Measurements from ENCODE around the gene NTPCR.
A peak's percentile ranks its signal among the peaks of the same experiment; 100 is the strongest.

NTPCR gene

DNA sequence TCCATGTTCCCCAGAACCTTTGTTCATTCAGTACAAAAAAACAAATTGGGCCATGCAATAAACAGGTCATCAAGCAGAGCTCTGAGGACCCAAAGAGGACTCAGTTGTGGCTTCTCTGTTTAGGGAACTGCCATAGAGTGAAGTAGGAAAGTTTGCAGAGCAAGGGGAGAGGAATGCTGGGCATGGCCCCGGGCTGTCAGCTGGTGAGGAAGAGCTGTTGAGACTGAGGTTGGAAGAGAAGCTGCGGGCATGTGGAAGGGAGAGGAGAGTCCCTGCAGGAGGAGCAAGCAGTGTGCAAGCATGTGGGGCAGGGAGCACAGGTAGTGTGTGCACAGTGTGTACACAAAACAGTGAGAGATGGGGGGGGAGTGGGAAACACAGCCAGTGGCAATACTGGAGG is 71.8 kb downstream of the NTPCR start:
- Histone ChIP-seq H3K18ac (ENCODE audit: low read length) (no peak overlapping the region), H3K4me2 (ENCODE audit: low read length) (no peak overlapping the region), H3K27ac (ENCODE audit: low read depth, low read length) (no peak overlapping the region), H2BK15ac (replicated peaks; ENCODE audit: low read depth) (no peak overlapping the region), H2AK5ac (ENCODE audit: low read length) (no peak overlapping the region), H3K36me3 (ENCODE audit: control insufficient read depth, insufficient read depth, low read length) (no peaks in the 10 kb centered on the region), H2BK120ac (ENCODE audit: low read depth, low read length) (no peak overlapping the region), H3K9ac (ENCODE audit: low read length) (no peak overlapping the region), H3K23ac (ENCODE audit: low read length) (no peak overlapping the region), H3K4ac (ENCODE audit: low read depth, low read length) (no peak overlapping the region), H4K5ac (ENCODE audit: low read length) (no peak overlapping the region), H2BK5ac (ENCODE audit: low read length) (no peak overlapping the region), H3K79me1 (ENCODE audit: low read length) (no peaks in the 10 kb centered on the region), H3K79me2 (ENCODE audit: control insufficient read depth, insufficient read depth, low read length) (no peaks in the 10 kb centered on the region), H4K8ac (ENCODE audit: low read depth, low read length) (no peak overlapping the region), H3K27me3 (ENCODE audit: insufficient read depth, low read length, poor library complexity) (no peaks in the 10 kb centered on the region), H3K56ac (ENCODE audit: low read length) (no peak overlapping the region), H3K4me3 (ENCODE audit: low read length) (no peak overlapping the region), H3K4me1 (ENCODE audit: control insufficient read depth, low read depth, low read length) (peaks cover 13% of the 10 kb centered on the region)
- no peak for DNase-seq
- no CpG with 5 or more reads among the region's 2 CpGs for WGBS (ENCODE audit: extremely low coverage, insufficient coverage, low lambda C conversion rate)

DNA sequence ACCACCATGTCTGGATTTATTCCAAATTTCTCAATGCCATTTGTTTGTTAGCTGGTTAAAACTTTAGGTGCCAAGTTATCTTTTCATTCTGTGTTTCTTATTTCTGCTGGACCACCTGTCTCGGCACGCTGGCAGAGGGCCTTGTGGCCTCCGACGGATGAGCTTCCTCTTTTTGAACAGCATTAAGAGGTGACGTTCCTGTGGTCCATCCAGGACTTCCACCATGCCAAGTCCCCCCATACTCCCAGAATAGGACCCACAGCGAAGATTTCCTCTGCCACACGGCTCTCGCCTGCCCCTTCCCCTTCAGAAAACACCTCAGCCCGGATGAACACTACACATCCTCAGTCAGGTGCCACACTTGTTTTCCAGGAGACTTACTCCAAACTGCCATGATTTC is 73.8 kb downstream of the NTPCR start:
- H2BK120ac ChIP-seq (ENCODE audit: low read depth, low read length): no peak overlapping the region
- WGBS (ENCODE audit: extremely low coverage, insufficient coverage, low lambda C conversion rate): no CpG with 5 or more reads among the region's 9 CpGs
- no peak overlapping the region for H3K4me2 ChIP-seq (ENCODE audit: low read length)
- no peak overlapping the region for H3K56ac ChIP-seq (ENCODE audit: low read length)
- H3K18ac ChIP-seq (ENCODE audit: low read length): no peak overlapping the region
- no peaks in the 10 kb centered on the region for H3K79me2 ChIP-seq (ENCODE audit: control insufficient read depth, insufficient read depth, low read length)
- H3K27me3 ChIP-seq (ENCODE audit: insufficient read depth, low read length, poor library complexity): no peaks in the 10 kb centered on the region
- H4K5ac ChIP-seq (ENCODE audit: low read length): no peak overlapping the region
- no peak overlapping the region for H2BK5ac ChIP-seq (ENCODE audit: low read length)
- H3K27ac ChIP-seq (ENCODE audit: low read depth, low read length): no peak overlapping the region
- no peak for DNase-seq
- peaks cover 13% of the 10 kb centered on the region for H3K4me1 ChIP-seq (ENCODE audit: control insufficient read depth, low read depth, low read length)
- H3K4me3 ChIP-seq (ENCODE audit: low read length): no peak overlapping the region
- H2BK15ac ChIP-seq (replicated peaks; ENCODE audit: low read depth): no peak overlapping the region
- H3K23ac ChIP-seq (ENCODE audit: low read length): no peak overlapping the region
- no peak overlapping the region for H2AK5ac ChIP-seq (ENCODE audit: low read length)
- H3K36me3 ChIP-seq (ENCODE audit: control insufficient read depth, insufficient read depth, low read length): no peaks in the 10 kb centered on the region
- no peaks in the 10 kb centered on the region for H3K79me1 ChIP-seq (ENCODE audit: low read length)
- no peak overlapping the region for H3K9ac ChIP-seq (ENCODE audit: low read length)
- H4K8ac ChIP-seq (ENCODE audit: low read depth, low read length): no peak overlapping the region
- no peak overlapping the region for H3K4ac ChIP-seq (ENCODE audit: low read depth, low read length)

GRCh38 chr1:233025157-233025556 is 74.7 kb downstream of the NTPCR start:
- Histone ChIP-seq H3K4me3 (ENCODE audit: low read length) (no peak overlapping the region), H3K36me3 (ENCODE audit: control insufficient read depth, insufficient read depth, low read length) (no peaks in the 10 kb centered on the region), H3K18ac (ENCODE audit: low read length) (no peak overlapping the region), H3K4me1 (ENCODE audit: control insufficient read depth, low read depth, low read length) (peaks cover 8% of the 10 kb centered on the region), H3K79me2 (ENCODE audit: control insufficient read depth, insufficient read depth, low read length) (no peaks in the 10 kb centered on the region), H3K79me1 (ENCODE audit: low read length) (no peaks in the 10 kb centered on the region), H2BK15ac (replicated peaks; ENCODE audit: low read depth) (no peak overlapping the region), H3K9ac (ENCODE audit: low read length) (no peak overlapping the region), H2AK5ac (ENCODE audit: low read length) (no peak overlapping the region), H3K4me2 (ENCODE audit: low read length) (no peak overlapping the region), H2BK120ac (ENCODE audit: low read depth, low read length) (no peak overlapping the region), H3K23ac (ENCODE audit: low read length) (no peak overlapping the region), H3K27ac (ENCODE audit: low read depth, low read length) (no peak overlapping the region), H3K4ac (ENCODE audit: low read depth, low read length) (no peak overlapping the region), H4K8ac (ENCODE audit: low read depth, low read length) (no peak overlapping the region), H4K5ac (ENCODE audit: low read length) (no peak overlapping the region), H3K27me3 (ENCODE audit: insufficient read depth, low read length, poor library complexity) (no peaks in the 10 kb centered on the region), H3K56ac (ENCODE audit: low read length) (no peak overlapping the region), H2BK5ac (ENCODE audit: low read length) (no peak overlapping the region)
- DNase-seq: peak; percentile 90
- WGBS (ENCODE audit: extremely low coverage, insufficient coverage, low lambda C conversion rate): no CpG with 5 or more reads among the region's 12 CpGs

DNA sequence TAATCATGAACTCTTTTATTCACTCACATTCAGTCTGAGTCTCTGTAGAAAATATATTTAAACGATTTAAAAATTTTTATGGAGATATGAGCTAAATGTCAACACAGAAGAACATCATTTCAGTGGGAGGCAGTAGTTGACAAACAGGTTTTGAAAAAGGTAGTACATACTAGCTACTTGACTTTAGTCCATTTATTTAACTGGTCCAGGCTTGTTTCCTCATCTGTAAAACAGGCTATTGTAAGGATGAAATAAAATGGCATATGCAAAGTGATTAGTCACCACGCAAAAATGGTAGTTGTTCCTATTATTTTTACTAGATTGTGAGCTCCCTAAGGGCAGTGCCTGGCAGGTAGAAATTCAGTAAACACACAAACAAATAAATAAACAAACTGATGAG is 75.2 kb downstream of the NTPCR start:
- H4K8ac ChIP-seq (ENCODE audit: low read depth, low read length): no peak overlapping the region
- H2BK15ac ChIP-seq (replicated peaks; ENCODE audit: low read depth): no peak overlapping the region
- peaks cover 6% of the 10 kb centered on the region for H3K4me1 ChIP-seq (ENCODE audit: control insufficient read depth, low read depth, low read length)
- no peaks in the 10 kb centered on the region for H3K27me3 ChIP-seq (ENCODE audit: insufficient read depth, low read length, poor library complexity)
- no peaks in the 10 kb centered on the region for H3K36me3 ChIP-seq (ENCODE audit: control insufficient read depth, insufficient read depth, low read length)
- H2BK120ac ChIP-seq (ENCODE audit: low read depth, low read length): no peak overlapping the region
- H3K18ac ChIP-seq (ENCODE audit: low read length): no peak overlapping the region
- no peak overlapping the region for H3K4ac ChIP-seq (ENCODE audit: low read depth, low read length)
- H2AK5ac ChIP-seq (ENCODE audit: low read length): no peak overlapping the region
- no CpG with 5 or more reads among the region's 2 CpGs for WGBS (ENCODE audit: extremely low coverage, insufficient coverage, low lambda C conversion rate)
- no peaks in the 10 kb centered on the region for H3K79me2 ChIP-seq (ENCODE audit: control insufficient read depth, insufficient read depth, low read length)
- no peak overlapping the region for H4K5ac ChIP-seq (ENCODE audit: low read length)
- DNase-seq: peak; percentile 50
- no peaks in the 10 kb centered on the region for H3K79me1 ChIP-seq (ENCODE audit: low read length)
- H2BK5ac ChIP-seq (ENCODE audit: low read length): no peak overlapping the region
- H3K56ac ChIP-seq (ENCODE audit: low read length): no peak overlapping the region
- H3K9ac ChIP-seq (ENCODE audit: low read length): no peak overlapping the region
- no peak overlapping the region for H3K23ac ChIP-seq (ENCODE audit: low read length)
- no peak overlapping the region for H3K4me2 ChIP-seq (ENCODE audit: low read length)
- no peak overlapping the region for H3K27ac ChIP-seq (ENCODE audit: low read depth, low read length)
- no peak overlapping the region for H3K4me3 ChIP-seq (ENCODE audit: low read length)

DNA sequence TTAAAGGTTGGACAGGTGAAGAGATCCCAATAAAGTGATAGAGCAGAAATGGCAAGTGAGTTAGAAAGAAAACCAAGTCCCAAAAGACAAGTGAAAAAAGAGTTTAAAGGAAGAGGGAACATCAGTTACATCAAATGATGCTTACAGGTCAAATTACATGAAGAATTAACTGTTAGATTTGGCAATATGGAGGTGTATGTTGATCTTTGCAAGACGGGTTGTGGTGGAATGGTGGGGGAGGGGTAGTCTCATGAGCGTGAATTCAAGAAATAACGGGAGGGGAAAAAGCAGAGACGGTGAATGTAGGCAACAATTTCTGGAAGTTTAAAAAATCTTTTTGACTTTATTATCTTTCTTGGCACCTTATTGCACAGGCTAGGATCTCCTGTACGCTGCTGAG is 76.6 kb downstream of the NTPCR start:
- Histone ChIP-seq H3K79me2 (ENCODE audit: control insufficient read depth, insufficient read depth, low read length) (no peaks in the 10 kb centered on the region), H3K4me3 (ENCODE audit: low read length) (no peak overlapping the region), H3K27ac (ENCODE audit: low read depth, low read length) (no peak overlapping the region), H3K23ac (ENCODE audit: low read length) (no peak overlapping the region), H3K36me3 (ENCODE audit: control insufficient read depth, insufficient read depth, low read length) (no peaks in the 10 kb centered on the region), H3K18ac (ENCODE audit: low read length) (no peak overlapping the region), H2BK15ac (replicated peaks; ENCODE audit: low read depth) (no peak overlapping the region), H4K8ac (ENCODE audit: low read depth, low read length) (no peak overlapping the region), H3K9ac (ENCODE audit: low read length) (no peak overlapping the region), H3K56ac (ENCODE audit: low read length) (no peak overlapping the region), H3K79me1 (ENCODE audit: low read length) (no peaks in the 10 kb centered on the region), H3K4me1 (ENCODE audit: control insufficient read depth, low read depth, low read length) (no peaks in the 10 kb centered on the region), H2AK5ac (ENCODE audit: low read length) (no peak overlapping the region), H4K5ac (ENCODE audit: low read length) (no peak overlapping the region), H2BK120ac (ENCODE audit: low read depth, low read length) (no peak overlapping the region), H3K4ac (ENCODE audit: low read depth, low read length) (no peak overlapping the region), H2BK5ac (ENCODE audit: low read length) (no peak overlapping the region), H3K27me3 (ENCODE audit: insufficient read depth, low read length, poor library complexity) (no peaks in the 10 kb centered on the region), H3K4me2 (ENCODE audit: low read length) (no peak overlapping the region)
- 100% methylated on average over 2 of the region's 5 CpGs for WGBS (ENCODE audit: extremely low coverage, insufficient coverage, low lambda C conversion rate)
- DNase-seq: no peak

DNA sequence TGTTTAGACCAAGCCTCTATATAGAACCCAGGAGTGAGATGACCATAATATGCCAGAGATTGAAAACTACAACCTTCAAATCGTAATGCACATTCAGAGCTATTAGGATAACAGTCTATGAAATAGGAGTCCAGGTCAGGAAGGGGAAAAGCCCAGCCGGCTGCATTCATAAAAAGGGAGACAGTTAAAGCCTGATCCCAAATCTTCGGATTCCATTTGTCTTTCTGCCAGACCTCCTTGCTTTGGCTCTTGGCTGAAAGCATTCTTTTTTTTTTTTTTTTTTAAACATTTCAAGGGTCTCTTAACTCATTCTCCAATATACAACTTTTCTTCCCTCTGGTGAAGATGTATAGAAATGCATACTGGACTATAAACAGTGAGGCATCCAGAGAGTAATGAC is 81.1 kb downstream of the NTPCR start:
- H3K36me3 ChIP-seq (ENCODE audit: control insufficient read depth, insufficient read depth, low read length): no peaks in the 10 kb centered on the region
- WGBS (ENCODE audit: extremely low coverage, insufficient coverage, low lambda C conversion rate): no CpG with 5 or more reads among the region's 3 CpGs
- H2AK5ac ChIP-seq (ENCODE audit: low read length): no peak overlapping the region
- no peak overlapping the region for H3K56ac ChIP-seq (ENCODE audit: low read length)
- no peak overlapping the region for H3K9ac ChIP-seq (ENCODE audit: low read length)
- H4K5ac ChIP-seq (ENCODE audit: low read length): no peak overlapping the region
- H3K27me3 ChIP-seq (ENCODE audit: insufficient read depth, low read length, poor library complexity): no peaks in the 10 kb centered on the region
- H3K23ac ChIP-seq (ENCODE audit: low read length): no peak overlapping the region
- H2BK15ac ChIP-seq (replicated peaks; ENCODE audit: low read depth): no peak overlapping the region
- H3K18ac ChIP-seq (ENCODE audit: low read length): no peak overlapping the region
- no peak overlapping the region for H3K4me3 ChIP-seq (ENCODE audit: low read length)
- no peak for DNase-seq
- H3K4ac ChIP-seq (ENCODE audit: low read depth, low read length): no peak overlapping the region
- H3K27ac ChIP-seq (ENCODE audit: low read depth, low read length): no peak overlapping the region
- H3K4me2 ChIP-seq (ENCODE audit: low read length): no peak overlapping the region
- H2BK5ac ChIP-seq (ENCODE audit: low read length): no peak overlapping the region
- H3K4me1 ChIP-seq (ENCODE audit: control insufficient read depth, low read depth, low read length): no peaks in the 10 kb centered on the region
- no peaks in the 10 kb centered on the region for H3K79me1 ChIP-seq (ENCODE audit: low read length)
- no peak overlapping the region for H4K8ac ChIP-seq (ENCODE audit: low read depth, low read length)
- H2BK120ac ChIP-seq (ENCODE audit: low read depth, low read length): no peak overlapping the region
- no peaks in the 10 kb centered on the region for H3K79me2 ChIP-seq (ENCODE audit: control insufficient read depth, insufficient read depth, low read length)
